ENCODE results near the gene METTL3. TPM values are rescaled to one million over a fixed set of nuclear protein-coding genes. Genes with fewer than 3 reads are reported as not detected.

METTL3 gene
- total and polyA plus RNA-seq, 2 of the 4 experiments (the other 2 are of a cell fraction): 90.6 to 109 TPM

- no peak overlapping the region for H3K14ac ChIP-seq (replicated peaks; ENCODE audit: low read depth, low read length)
- no peak overlapping the region; the same call in 1 of the 2 replicates for H3K23ac ChIP-seq (ENCODE audit: low read depth, low read length)
- H3K36me3 ChIP-seq (ENCODE audit: control insufficient read depth, insufficient read depth, low read length): peaks cover 3% of the 10 kb centered on the region
- TF ChIP-seq BHLHE40 (IDR thresholded peaks at IDR 0.05; ENCODE audit: low read depth, low read length): no peak
- TF ChIP-seq, protein P1, sequence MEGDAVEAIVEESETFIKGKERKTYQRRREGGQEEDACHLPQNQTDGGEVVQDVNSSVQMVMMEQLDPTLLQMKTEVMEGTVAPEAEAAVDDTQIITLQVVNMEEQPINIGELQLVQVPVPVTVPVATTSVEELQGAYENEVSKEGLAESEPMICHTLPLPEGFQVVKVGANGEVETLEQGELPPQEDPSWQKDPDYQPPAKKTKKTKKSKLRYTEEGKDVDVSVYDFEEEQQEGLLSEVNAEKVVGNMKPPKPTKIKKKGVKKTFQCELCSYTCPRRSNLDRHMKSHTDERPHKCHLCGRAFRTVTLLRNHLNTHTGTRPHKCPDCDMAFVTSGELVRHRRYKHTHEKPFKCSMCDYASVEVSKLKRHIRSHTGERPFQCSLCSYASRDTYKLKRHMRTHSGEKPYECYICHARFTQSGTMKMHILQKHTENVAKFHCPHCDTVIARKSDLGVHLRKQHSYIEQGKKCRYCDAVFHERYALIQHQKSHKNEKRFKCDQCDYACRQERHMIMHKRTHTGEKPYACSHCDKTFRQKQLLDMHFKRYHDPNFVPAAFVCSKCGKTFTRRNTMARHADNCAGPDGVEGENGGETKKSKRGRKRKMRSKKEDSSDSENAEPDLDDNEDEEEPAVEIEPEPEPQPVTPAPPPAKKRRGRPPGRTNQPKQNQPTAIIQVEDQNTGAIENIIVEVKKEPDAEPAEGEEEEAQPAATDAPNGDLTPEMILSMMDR (conservative IDR thresholded peaks at IDR 0.05; ENCODE audit: low read depth, low read length): no peak
- TF ChIP-seq POLR2A (IDR thresholded peaks at IDR 0.05; ENCODE audit: low read depth, low read length): no peak
- TF ChIP-seq MAFK (IDR thresholded peaks at IDR 0.05; ENCODE audit: low read depth, low read length): no peak
- no peak for TF ChIP-seq NFE2L2 (IDR thresholded peaks at IDR 0.05; ENCODE audit: low read depth, low read length)
- TF ChIP-seq, protein P2, sequence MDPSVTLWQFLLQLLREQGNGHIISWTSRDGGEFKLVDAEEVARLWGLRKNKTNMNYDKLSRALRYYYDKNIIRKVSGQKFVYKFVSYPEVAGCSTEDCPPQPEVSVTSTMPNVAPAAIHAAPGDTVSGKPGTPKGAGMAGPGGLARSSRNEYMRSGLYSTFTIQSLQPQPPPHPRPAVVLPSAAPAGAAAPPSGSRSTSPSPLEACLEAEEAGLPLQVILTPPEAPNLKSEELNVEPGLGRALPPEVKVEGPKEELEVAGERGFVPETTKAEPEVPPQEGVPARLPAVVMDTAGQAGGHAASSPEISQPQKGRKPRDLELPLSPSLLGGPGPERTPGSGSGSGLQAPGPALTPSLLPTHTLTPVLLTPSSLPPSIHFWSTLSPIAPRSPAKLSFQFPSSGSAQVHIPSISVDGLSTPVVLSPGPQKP (IDR thresholded peaks at IDR 0.05; ENCODE audit: borderline replicate concordance, low read depth, low read length): no peak
- TF ChIP-seq RFX5 (IDR thresholded peaks at IDR 0.05; ENCODE audit: low read depth, low read length): no peak
- ATAC-seq (ENCODE audit: low read depth) (no peak), DNase-seq (no peak)
- no peak overlapping the region for H3K9ac ChIP-seq (ENCODE audit: low read depth, low read length)
- no peak overlapping the region for H4K91ac ChIP-seq (ENCODE audit: insufficient read depth, low read depth, low read length)
- POLR2A ChIA-PET (ENCODE audit: unreplicated experiment): no interaction called here
- no peak overlapping the region for H3K18ac ChIP-seq (ENCODE audit: low read depth, low read length)
- H4K20me1 ChIP-seq (ENCODE audit: insufficient read depth, low read length): no peaks in the 10 kb centered on the region
- in situ Hi-C loops (cut with MboI; ENCODE audit: low sequenced_read_pairs): no loop called here
- no peak overlapping the region for H2BK15ac ChIP-seq (ENCODE audit: low read depth, low read length)
- H3K4me2 ChIP-seq (ENCODE audit: low read depth, low read length): peak overlapping the region; percentile 94
- intact Hi-C loops (cut with micrococcal nuclease): loop anchor here (1.0 to 5.0 kb wide), 2 partner anchors 8 to 48 kb away; no protein-coding TSS in a partner anchor
- H2AFZ ChIP-seq (replicated peaks; ENCODE audit: low read length, poor library complexity): no peak overlapping the region
- no peak overlapping the region; the same call in 1 of the 2 replicates for H3K4me3 ChIP-seq (ENCODE audit: insufficient read depth, low read depth, low read length)
- no peak overlapping the region for H2AK9ac ChIP-seq (replicated peaks; ENCODE audit: low read depth, low read length, poor library complexity)
- no peak overlapping the region for H3K56ac ChIP-seq (ENCODE audit: extremely low read depth, insufficient read depth, low read length)
- H4K5ac ChIP-seq (ENCODE audit: low read depth, low read length): no peak overlapping the region
- dilution Hi-C loops (cut with HindIII; ENCODE audit: low sequenced_read_pairs, unreplicated experiment): no loop called here
- H3K4me1 ChIP-seq (ENCODE audit: control insufficient read depth, insufficient read depth, low read length): no peaks in the 10 kb centered on the region
- no peak overlapping the region for H2BK20ac ChIP-seq (ENCODE audit: low read depth, low read length)
- H3K27ac ChIP-seq (ENCODE audit: insufficient read depth, low read length): no peak overlapping the region
- no peak overlapping the region for H4K8ac ChIP-seq (ENCODE audit: low read depth in 2 of 2, low read length in 2 of 2)
- H3K27me3 ChIP-seq (ENCODE audit: control insufficient read depth, insufficient read depth, low read length): no peaks in the 10 kb centered on the region
- no peak overlapping the region for H2AK5ac ChIP-seq (ENCODE audit: low read depth, low read length)
- no peak overlapping the region for H3K4ac ChIP-seq (ENCODE audit: low read depth, low read length)
- no CpG with 5 or more reads among the region's 6 CpGs for WGBS, 2 experiments (ENCODE audit: extremely low coverage in 2 of 2, insufficient read length in 1 of 2)
- H2BK5ac ChIP-seq (ENCODE audit: low read depth, low read length, poor library complexity, severe bottlenecking): no peak overlapping the region
- CTCF ChIA-PET: no interaction called here
- H3K9me1 ChIP-seq (ENCODE audit: insufficient read depth, low read length): no peaks in the 10 kb centered on the region; the same call in 1 of the 2 replicates
- no TSS peak for BruUV-seq (replicated peaks)
- peaks cover 10 to 37% of the 10 kb centered on the region in 2 experiments for H3K79me1 ChIP-seq (ENCODE audit: low read depth in 1 of 2, low read length in 2 of 2)
- no peak overlapping the region for H2BK120ac ChIP-seq (ENCODE audit: low read depth, low read length)
- no peaks in the 10 kb centered on the region for H3K9me3 ChIP-seq (ENCODE audit: control insufficient read depth, insufficient read depth, low read length)
Observed at GRCh38 chr14:21509432-21510143, 1.6 kb downstream of the METTL3 start.
